HG03045 (cell line): ENCODE measurements around the gene ECE2.

Experiments used
- ATAC-seq: cut with Tn5 transposase; IDR thresholded peaks from one replicate; pipeline ENCODE4 v1.9.1; 2021; ENCODE audit warnings: mild to moderate bottlenecking, moderate library complexity; ENCODE audit not compliant: unreplicated experiment

ECE2 gene

DNA sequence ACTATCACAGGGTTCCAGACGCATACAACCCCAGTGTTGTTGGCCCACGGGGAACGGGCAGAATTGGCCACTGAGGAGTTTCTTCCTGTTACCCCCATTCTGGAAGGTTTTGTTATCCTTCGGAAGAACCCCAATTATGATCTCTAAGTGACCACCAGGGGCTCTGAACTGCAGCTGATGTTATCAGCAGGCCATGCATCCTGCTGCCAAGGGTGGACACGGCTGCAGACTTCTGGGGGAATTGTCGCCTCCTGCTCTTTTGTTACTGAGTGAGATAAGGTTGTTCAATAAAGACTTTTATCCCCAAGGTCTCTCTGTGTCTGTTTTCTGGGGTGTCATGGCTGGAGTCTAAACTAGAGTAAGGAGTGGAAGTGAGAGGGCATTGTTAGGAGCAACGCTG, 32.9 kb downstream of the ECE2 start:
- no peak for ATAC-seq

DNA sequence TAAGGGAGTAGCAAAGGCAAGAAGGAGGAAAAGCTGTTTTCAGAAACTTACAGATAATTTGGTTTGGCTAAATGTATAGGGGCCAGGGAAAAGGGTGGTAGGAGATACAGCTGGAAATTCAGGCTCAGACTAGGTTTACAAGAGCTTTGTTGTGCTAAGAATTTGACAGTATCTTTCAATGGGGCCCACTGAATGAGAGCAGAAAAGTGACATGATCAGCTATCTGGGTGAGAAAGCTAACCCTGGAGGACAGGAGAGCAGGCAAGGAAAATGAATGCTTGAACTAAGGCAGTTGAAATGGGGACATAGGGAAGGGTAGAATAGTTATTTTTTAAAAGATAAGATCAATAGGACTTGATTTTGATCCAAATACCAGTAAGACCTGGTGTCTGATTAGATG, 35.8 kb downstream of the ECE2 start:
- ATAC-seq = no peak

GRCh38 chr3:184314363-184314699, 38.5 kb downstream of the ECE2 start, which contains the start of gene EIF4G1:
TSS of gene EIF4G1 (plus strand) at chr3:184314606. CDS start at chr3:184315797, 1,191 bp downstream.
- ATAC-seq = peak; percentile 86

GRCh38 chr3:184314700-184315542, 39.1 kb downstream of the ECE2 start:
- peak; percentile 44 for ATAC-seq

DNA sequence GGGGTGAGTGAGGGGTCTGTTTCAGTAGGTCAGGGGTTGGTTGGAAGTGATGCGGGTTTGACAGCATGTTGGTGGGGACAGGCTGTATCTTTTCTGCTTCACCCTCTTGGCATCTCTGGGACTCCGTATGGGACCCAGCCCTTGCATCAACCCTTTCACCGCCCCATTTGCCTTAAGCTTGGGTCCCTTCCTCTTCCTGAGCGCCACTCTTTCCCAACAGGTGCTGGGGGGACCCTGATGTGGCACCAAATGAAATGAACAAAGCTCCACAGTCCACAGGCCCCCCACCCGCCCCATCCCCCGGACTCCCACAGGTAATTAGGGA, 39.7 kb downstream of the ECE2 start:
- peak; percentile 5 for ATAC-seq

GRCh38 chr3:184315871-184316661, 40.2 kb downstream of the ECE2 start:
- ATAC-seq = no peak

DNA sequence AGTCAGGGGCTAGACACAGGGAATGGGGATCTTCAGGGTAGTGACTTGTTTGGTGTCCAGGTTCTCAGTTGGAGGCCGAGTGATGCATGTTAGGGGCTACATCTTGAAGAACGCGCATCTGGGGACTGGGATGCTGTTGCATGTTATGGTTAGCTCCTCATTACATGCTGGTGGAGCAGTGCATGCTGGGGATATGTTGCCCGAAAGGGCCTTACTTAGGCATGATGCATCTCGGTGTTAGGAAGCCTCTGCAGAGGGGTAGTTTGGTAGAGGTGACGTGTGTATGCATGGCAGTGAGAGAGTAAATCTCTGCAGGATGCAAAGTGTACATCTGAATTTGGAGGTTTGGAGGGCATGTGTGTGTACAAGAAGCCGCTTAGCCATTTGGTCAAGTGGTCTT, 41.0 kb downstream of the ECE2 start:
- no peak for ATAC-seq

GRCh38 chr3:184317201-184317600, 41.4 kb downstream of the ECE2 start:
- no peak for ATAC-seq

DNA sequence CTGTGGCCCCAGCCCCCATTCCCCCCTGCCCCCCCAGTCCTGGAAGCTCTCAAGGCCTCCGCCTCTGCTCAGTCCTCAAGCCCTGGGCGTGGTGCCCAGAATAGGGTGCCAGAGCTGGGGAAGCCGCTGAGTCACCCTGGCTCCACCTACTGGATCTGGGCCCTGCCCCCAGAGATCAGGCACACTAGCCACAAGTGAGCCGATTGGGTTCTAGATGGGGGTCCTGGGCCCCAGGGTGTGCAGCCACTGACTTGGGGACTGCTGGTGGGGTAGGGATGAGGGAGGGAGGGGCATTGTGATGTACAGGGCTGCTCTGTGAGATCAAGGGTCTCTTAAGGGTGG, 44.3 kb downstream of the ECE2 start:
- no peak for ATAC-seq

DNA sequence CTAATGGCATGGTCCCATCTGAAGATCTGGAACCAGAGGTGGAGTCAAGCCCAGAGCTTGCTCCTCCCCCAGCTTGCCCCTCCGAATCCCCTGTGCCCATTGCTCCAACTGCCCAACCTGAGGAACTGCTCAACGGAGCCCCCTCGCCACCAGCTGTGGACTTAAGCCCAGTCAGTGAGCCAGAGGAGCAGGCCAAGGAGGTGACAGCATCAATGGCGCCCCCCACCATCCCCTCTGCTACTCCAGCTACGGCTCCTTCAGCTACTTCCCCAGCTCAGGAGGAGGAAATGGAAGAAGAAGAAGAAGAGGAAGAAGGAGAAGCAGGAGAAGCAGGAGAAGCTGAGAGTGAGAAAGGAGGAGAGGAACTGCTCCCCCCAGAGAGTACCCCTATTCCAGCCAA, 45.8 kb downstream of the ECE2 start:
- ATAC-seq = no peak

DNA sequence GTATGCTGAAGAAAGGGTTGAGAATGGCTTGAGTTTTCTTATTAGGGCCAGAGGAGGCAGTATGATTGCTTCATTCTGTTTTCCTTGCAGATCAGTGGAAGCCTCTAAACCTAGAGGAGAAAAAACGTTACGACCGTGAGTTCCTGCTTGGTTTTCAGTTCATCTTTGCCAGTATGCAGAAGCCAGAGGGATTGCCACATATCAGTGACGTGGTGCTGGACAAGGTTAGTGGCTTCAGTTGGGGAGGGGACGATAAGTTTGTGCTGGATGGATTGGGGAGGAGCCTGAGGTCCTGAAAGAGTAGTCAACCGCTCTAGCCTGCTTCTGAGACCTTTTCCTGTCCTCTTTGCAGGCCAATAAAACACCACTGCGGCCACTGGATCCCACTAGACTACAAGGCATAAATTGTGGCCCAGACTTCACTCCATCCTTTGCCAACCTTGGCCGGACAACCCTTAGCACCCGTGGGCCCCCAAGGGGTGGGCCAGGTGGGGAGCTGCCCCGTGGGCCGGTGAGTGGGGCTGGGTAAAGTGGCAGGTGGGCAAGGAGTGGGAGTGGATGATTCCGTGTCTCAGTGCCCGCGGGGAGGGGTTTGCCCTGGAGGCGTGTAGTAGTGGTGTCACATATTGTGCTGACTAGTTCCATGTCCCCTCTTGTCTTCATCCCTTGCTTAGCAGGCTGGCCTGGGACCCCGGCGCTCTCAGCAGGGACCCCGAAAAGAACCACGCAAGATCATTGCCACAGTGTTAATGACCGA, 47.1 kb downstream of the ECE2 start:
- ATAC-seq = no peak

DNA sequence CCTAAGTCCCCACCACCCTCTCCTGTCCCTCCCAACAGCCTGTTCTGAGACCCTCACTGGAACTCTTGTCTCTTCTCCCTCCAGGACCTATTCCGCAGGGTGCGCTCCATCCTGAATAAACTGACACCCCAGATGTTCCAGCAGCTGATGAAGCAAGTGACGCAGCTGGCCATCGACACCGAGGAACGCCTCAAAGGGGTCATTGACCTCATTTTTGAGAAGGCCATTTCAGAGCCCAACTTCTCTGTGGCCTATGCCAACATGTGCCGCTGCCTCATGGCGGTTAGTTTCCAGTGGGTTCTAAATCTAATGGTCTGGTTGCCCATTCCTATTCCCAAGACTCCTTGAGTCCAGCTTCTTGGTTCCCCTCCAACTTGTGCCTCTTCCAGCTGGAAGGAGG, 47.9 kb downstream of the ECE2 start:
- ATAC-seq = no peak

DNA sequence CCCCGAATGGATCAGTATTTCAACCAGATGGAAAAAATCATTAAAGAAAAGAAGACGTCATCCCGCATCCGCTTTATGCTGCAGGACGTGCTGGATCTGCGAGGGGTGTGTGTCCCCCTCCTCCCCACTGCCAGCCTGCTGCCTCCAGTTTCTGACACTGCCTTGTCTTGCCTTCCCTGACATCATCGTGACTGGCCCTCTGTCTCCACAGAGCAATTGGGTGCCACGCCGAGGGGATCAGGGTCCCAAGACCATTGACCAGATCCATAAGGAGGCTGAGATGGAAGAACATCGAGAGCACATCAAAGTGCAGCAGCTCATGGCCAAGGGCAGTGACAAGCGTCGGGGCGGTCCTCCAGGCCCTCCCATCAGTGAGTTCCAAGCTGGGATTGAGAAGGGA, 49.4 kb downstream of the ECE2 start:
- no peak for ATAC-seq

DNA sequence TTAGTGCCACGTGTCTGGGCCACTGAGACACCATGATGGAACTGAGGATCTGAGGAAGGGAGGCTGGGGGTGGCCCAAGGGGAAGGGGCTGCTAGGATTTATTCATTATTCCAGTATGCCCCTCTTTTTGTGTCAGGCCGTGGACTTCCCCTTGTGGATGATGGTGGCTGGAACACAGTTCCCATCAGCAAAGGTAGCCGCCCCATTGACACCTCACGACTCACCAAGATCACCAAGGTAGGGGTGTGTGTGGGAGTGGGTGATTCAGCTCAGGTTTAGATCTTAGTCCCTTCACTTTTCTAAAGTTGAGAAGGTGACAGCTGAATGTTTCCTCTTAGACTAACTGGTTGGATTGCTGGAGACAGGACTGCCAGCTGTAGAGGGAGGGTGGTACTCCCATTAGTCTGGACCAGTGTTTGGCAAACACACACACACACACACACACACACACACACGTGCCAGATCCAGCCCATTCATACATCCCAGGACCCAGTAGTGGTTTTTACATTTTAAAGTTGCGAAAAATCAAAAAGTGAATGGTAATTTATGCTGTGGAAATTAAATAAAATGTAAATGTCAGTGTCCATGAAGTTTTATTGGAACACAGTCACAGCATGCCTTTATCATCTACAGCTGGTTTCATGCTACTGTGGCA, 50.0 kb downstream of the ECE2 start:
- ATAC-seq = no peak

DNA sequence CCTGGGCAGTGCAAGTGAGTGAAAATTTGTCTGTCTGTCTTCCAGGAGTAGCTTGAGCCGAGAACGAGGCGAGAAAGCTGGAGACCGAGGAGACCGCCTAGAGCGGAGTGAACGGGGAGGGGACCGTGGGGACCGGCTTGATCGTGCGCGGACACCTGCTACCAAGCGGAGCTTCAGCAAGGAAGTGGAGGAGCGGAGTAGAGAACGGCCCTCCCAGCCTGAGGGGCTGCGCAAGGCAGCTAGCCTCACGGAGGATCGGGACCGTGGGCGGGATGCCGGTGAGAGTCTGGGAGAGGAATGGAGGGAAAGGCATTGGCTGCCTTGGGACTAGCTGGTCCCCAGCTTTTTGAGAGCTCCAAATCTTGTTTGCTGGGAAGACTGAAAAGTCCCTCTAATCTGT, 51.3 kb downstream of the ECE2 start:
- ATAC-seq = no peak

GRCh38 chr3:184328516-184328915, 52.7 kb downstream of the ECE2 start:
- no peak for ATAC-seq

GRCh38 chr3:184332370-184333090, 56.7 kb downstream of the ECE2 start:
- ATAC-seq = no peak

DNA sequence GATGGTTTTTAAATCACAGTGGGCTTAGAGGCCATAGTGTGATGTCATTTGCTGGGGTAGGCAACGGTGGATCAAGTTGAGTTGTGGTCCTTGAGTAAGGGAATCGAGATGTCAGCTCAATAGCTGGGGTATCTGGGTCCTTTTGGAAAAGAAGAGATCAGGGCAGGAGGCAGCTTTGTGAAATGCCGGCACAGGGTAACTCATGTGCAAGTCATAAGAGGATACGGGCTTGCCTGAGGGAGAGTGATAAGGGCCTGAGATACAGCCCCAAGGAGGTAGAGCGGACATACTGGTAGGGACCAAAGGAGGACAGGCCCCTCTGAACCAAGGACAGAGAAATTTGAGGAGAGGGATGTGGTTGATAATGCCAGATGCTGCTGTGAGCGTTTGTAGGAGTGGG, 57.4 kb downstream of the ECE2 start:
- ATAC-seq = no peak

DNA sequence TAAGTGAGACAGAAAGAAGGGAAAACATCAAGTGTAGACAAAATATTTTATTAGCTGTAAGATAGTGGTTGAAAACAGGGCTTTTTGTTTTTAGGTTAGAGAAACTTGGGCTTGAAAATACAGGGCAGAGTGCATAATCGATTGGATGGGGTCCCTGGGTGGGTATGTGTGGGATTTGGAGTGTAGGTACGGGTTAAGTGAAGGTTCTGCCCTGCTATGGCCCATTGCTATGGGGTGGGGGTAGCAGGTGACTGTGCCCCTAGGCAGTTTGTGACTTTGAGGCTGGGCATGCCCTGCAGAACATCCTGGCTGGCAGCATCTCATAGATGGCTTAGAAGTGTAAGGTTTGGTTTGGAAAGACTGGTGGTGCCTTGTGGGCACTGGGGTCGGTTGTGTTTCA, 57.9 kb downstream of the ECE2 start:
- ATAC-seq = no peak

- ATAC-seq = no peak
These were observed 58.8 kb downstream of the ECE2 start for GRCh38 chr3:184334470-184335158.
